Muscle of leg (tissue), 11 donors: ENCODE measurements around the gene GPHN. TPM values are rescaled to one million over a fixed set of nuclear protein-coding genes. Genes with fewer than 3 reads are reported as not detected.
A peak's percentile ranks its signal among the peaks of the same experiment; 100 is the strongest.

ENCODE experiments used
- DNase-seq: peaks from one replicate; pipeline ENCODE4 v3.0.0; 2013
- H3K27ac ChIP-seq: one replicate; pipeline ENCODE4 v1.5.1; 2013; ENCODE audit warnings: mild to moderate bottlenecking, low read length, control low read depth
- H3K27me3 ChIP-seq: one replicate; pipeline ENCODE4 v1.6.1; 2013; ENCODE audit warnings: low read length; ENCODE audit not compliant: control insufficient read depth, insufficient read depth
- H3K36me3 ChIP-seq: one replicate; pipeline ENCODE4 v1.6.1; 2013; ENCODE audit warnings: low read length; ENCODE audit not compliant: control insufficient read depth, insufficient read depth
- H3K4me1 ChIP-seq: one replicate; pipeline ENCODE4 v1.6.1; 2013; ENCODE audit warnings: low read length; ENCODE audit not compliant: control insufficient read depth, insufficient read depth
- H3K4me3 ChIP-seq: one replicate; pipeline ENCODE4 v1.5.1; 2013; ENCODE audit warnings: low read length, control low read depth
- H3K9me3 ChIP-seq: replicated peaks from 2 replicates; pipeline ENCODE4 v1.6.1; 2013; ENCODE audit warnings: low read depth, low read length; ENCODE audit not compliant: control insufficient read depth
- WGBS: methylation state at CpG from one replicate; pipeline ENCODE4 v1.1.5; 2013; ENCODE audit warnings: missing lambda C conversion rate; ENCODE audit not compliant: insufficient coverage; 5-methylcytosine and 5-hydroxymethylcytosine counted together
- polyA plus RNA-seq, 8 donors: library from polyadenylated mRNA; unstranded; fragments of 120-200 nt; gene quantifications; one replicate each; pipeline versions ENCODE4 v1.2.1 to v1.2.3, GENCODE V29; 2013; ENCODE audit warnings: inconsistent platforms in 1 of 8, low replicate concordance in 1 of 8; ENCODE audit not compliant: insufficient read length in 8 of 8, insufficient read depth in 1 of 8
- total RNA-seq: library from RNA; stranded (reverse); fragments of 120-200 nt; gene quantifications from one replicate; pipeline ENCODE4 v1.2.4, GENCODE V29; 2013

Gene GPHN
- total and polyA plus RNA-seq, 9 donors = 13.6 to 19.4 (median 16.5) TPM

DNA sequence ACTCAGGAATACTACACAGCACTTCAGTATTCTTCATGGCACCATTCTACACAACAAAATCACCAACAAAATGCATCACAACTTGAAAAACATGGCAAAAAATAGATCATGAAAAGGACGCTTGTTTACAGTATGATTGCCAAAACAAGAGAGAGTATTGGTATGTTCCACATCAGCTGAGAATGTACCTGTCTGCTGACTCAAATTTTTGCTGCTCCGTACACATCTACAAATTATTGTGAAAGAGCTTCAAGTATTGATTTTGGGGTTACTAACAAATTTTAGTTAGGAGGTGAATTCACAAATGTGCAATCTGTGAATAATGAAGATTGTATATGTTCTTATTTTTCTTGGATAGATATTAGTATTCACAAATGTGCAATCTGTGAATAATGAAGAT lies 105.4 kb downstream of the GPHN start:
- Histone ChIP-seq H3K36me3 (no peaks in the 10 kb centered on the region), H3K4me1 (no peaks in the 10 kb centered on the region), H3K27me3 (no peaks in the 10 kb centered on the region), H3K4me3 (no peak overlapping the region), H3K27ac (no peak overlapping the region), H3K9me3 (peaks cover 31% of the 10 kb centered on the region)
- WGBS = no CpG with 5 or more reads among the region's 2 CpGs
- no peak for DNase-seq

DNA sequence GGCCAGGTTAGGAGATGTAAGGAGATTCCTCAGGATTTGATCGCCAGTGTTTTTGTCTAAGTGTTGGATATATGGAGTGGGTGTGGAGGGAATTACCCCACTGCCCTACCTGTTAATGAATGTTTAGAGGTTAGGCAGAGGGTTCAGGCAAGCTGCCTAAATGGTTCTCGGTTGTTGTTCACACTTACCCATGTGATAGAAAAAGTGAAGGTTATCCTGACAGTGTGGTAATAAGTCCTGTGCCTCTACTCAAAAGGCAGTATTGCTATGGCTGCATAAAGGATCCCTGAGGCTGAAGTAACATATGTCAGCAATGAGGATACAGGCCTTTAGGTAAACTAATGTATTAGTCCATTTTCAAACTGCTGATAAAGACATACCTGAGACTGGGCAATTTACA lies 112.0 kb downstream of the GPHN start:
- Histone ChIP-seq H3K4me3 (no peak overlapping the region), H3K36me3 (no peaks in the 10 kb centered on the region), H3K27ac (no peak overlapping the region), H3K9me3 (peaks cover 16% of the 10 kb centered on the region), H3K4me1 (no peaks in the 10 kb centered on the region), H3K27me3 (no peaks in the 10 kb centered on the region)
- 100% methylated on average over 1 of the region's 2 CpGs for WGBS
- no peak for DNase-seq

DNA sequence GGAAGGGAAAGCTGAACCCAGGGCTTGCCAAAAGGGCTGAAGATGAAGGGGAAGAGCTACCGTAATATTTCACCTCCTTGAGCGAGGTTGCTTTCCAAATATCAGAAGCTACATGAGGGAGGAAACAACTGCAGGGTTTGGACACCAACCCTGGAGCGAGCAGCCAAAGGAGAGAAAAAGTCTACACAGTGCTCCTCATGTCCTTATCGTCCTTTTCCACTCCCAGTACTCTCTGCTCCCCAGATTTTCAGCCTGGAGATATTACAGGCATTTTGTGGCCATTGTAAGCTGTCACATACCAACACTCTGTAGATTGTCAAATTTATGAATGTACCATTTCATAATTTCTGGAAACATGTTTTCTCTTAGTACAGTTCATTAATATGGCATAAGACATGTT lies 115.9 kb downstream of the GPHN start:
- Histone ChIP-seq H3K4me3 (no peak overlapping the region), H3K36me3 (no peaks in the 10 kb centered on the region), H3K4me1 (no peaks in the 10 kb centered on the region), H3K9me3 (peaks cover 3% of the 10 kb centered on the region), H3K27me3 (no peaks in the 10 kb centered on the region), H3K27ac (no peak overlapping the region)
- WGBS = 80% methylated on average over 1 of the region's 4 CpGs
- no peak for DNase-seq

DNA sequence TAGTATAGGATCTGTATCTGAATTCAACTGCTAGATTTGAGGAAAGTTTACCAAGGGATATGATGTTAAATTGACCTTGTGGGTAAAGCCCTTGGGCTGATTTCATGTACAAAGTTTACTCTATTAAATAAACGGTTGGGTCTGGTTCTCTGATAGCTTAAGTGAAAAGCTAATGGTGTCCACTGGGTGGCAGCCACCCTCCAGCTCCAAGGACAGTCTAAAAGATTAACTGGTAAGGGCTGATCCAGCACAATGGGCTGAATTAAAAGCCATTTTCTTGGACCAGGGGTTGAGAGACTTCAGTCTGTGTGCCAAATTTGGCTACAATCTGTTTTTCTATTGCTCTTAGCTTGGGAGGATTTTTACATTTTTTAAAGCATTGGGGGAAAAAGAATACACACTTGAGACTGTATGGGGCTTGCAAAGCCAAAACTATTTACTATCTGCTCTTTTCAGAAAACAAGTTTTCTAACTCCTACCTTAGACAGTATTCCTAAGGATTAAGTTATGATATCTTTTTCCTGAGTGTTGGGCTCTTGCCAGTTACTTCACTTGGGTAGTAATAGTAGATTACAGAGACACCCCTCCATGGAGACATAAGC lies 116.5 kb downstream of the GPHN start:
- H3K36me3 ChIP-seq = no peaks in the 10 kb centered on the region
- peak; percentile 87 for DNase-seq
- no peaks in the 10 kb centered on the region for H3K4me1 ChIP-seq
- no peak overlapping the region for H3K4me3 ChIP-seq
- H3K9me3 ChIP-seq = peaks cover 3% of the 10 kb centered on the region
- H3K27me3 ChIP-seq = no peaks in the 10 kb centered on the region
- WGBS = no CpG with 5 or more reads among the region's 1 CpG
- H3K27ac ChIP-seq = no peak overlapping the region

DNA sequence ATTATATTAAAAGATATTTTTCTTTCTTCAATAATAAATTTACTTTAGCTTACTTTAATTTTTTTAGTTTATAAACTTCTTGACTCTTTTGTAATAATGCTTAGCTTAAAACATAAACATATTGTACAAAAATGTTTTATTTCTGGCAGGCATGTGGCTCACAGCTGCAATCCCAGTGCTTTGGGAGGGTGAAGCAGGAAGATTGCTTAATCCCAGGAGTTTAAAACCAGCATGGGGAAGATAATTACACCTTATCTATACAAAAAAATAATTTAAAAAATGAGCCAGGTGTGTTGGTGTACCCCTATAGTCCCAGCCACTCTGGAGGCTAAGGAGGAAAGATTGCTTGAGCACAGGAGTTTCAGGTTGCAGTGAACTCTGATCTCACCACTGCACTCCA lies 120.7 kb downstream of the GPHN start:
- Histone ChIP-seq H3K4me3 (no peak overlapping the region), H3K27ac (no peak overlapping the region), H3K4me1 (no peaks in the 10 kb centered on the region), H3K9me3 (no peaks in the 10 kb centered on the region), H3K27me3 (no peaks in the 10 kb centered on the region), H3K36me3 (no peaks in the 10 kb centered on the region)
- DNase-seq = no peak

DNA sequence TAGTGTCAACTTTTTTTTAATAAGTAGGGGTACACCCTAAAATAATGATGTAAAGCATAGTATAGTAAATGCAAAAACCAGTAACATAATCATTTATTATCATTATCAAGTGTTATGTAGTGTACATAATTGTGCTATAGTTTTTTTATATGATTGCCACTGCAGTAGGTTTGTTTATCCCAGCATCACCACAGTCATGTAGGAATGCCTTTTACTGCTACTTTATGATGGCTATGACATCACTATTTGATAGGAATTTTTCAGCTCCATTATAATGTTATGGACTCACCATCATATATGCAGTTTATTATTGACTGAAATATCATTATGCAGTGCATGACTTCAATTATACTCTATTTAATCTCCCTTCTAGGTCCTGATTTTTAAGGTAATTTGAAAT lies 121.6 kb downstream of the GPHN start:
- H3K4me3 ChIP-seq = no peak overlapping the region
- no peaks in the 10 kb centered on the region for H3K4me1 ChIP-seq
- H3K36me3 ChIP-seq = no peaks in the 10 kb centered on the region
- H3K27me3 ChIP-seq = no peaks in the 10 kb centered on the region
- no peak overlapping the region for H3K27ac ChIP-seq
- DNase-seq = no peak
- H3K9me3 ChIP-seq = peaks cover 3% of the 10 kb centered on the region

DNA sequence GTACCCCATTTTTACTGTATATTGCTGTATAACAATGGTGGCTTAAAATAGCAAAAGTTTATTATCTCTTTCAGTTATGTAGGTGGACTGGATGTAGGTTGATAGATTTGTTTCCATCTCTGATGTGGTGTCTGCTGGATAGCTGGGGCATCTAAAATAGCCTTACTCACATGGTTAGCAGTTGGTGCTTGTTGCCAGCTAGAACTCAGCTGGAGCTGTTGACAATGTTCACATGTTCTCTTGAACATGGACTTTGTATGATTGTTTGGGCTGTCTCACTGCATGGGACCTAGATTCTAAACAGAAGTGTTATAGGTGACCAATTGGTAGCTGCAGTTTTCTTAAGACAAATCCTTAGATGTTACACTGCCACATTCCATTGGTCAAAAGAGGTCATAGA lies 126.9 kb downstream of the GPHN start:
- peaks cover 4% of the 10 kb centered on the region for H3K9me3 ChIP-seq
- H3K4me1 ChIP-seq = no peaks in the 10 kb centered on the region
- H3K27ac ChIP-seq = no peak overlapping the region
- no peaks in the 10 kb centered on the region for H3K36me3 ChIP-seq
- no peak for DNase-seq
- H3K4me3 ChIP-seq = no peak overlapping the region
- no peaks in the 10 kb centered on the region for H3K27me3 ChIP-seq

DNA sequence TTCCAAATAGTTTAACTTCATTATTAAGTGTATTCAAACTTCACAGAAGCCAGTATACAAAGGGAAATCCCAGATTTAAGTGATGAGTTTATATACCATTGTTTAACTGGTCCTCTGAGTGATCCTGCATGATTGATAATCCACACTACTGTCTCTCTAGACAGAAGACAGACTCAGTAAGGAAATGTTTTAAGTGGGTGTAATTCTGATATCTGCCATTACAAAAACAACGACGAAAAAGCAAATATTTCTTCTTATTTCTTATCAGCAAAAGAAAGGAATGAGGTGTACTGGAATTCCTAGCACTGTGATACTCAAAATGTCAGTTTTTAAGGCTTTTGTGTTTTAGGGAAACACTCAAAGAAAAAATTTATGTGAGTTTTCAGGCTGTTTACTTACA lies 127.5 kb downstream of the GPHN start:
- WGBS = no CpG with 5 or more reads among the region's 2 CpGs
- no peak for DNase-seq
- Histone ChIP-seq H3K36me3 (no peaks in the 10 kb centered on the region), H3K9me3 (peaks cover 4% of the 10 kb centered on the region), H3K4me1 (no peaks in the 10 kb centered on the region), H3K27ac (no peak overlapping the region), H3K4me3 (no peak overlapping the region), H3K27me3 (no peaks in the 10 kb centered on the region)

DNA sequence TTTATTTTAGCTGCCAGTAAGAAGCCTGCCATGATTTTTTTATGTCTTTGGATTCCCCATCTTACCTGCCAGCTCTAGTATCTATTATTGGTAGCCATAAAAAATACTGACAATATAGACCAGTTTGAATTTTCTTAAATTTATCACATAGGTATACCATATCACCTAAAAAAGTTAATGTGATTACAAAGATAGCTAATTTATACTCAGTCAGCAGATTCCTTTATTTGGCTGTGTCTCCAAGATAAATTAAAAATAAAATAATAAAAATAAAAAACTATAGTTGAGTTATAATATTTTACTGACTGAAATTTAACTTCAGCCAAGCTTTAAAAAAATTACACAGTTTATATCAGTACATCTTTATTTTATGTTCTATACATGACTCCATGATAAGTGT lies 128.3 kb downstream of the GPHN start:
- no peak for DNase-seq
- no peaks in the 10 kb centered on the region for H3K36me3 ChIP-seq
- H3K27me3 ChIP-seq = no peaks in the 10 kb centered on the region
- H3K4me3 ChIP-seq = no peak overlapping the region
- no peak overlapping the region for H3K27ac ChIP-seq
- peaks cover 4% of the 10 kb centered on the region for H3K9me3 ChIP-seq
- no peaks in the 10 kb centered on the region for H3K4me1 ChIP-seq

DNA sequence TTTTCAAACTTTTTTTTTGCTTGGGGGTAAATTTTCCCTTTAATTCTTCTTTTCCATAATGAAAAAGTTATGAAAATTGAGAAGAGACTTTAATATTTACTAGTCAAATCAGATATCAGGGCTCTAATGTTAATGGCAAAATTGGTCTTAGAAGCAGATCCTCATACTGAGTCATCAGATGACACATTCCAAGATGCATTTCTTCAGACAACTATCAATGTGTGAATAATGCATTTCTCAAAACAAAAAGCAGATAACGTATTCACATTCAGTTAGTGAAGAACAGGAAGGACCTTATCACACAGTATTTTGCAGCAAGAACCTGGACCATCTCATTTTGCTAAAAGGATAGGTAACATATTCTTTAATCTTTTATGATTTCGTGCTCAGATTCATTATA lies 130.7 kb downstream of the GPHN start:
- Histone ChIP-seq H3K4me1 (no peaks in the 10 kb centered on the region), H3K36me3 (no peaks in the 10 kb centered on the region), H3K27me3 (no peaks in the 10 kb centered on the region), H3K9me3 (peaks cover 4% of the 10 kb centered on the region), H3K27ac (no peak overlapping the region), H3K4me3 (no peak overlapping the region)
- 80% methylated on average over 1 of the region's 2 CpGs for WGBS
- DNase-seq = no peak

DNA sequence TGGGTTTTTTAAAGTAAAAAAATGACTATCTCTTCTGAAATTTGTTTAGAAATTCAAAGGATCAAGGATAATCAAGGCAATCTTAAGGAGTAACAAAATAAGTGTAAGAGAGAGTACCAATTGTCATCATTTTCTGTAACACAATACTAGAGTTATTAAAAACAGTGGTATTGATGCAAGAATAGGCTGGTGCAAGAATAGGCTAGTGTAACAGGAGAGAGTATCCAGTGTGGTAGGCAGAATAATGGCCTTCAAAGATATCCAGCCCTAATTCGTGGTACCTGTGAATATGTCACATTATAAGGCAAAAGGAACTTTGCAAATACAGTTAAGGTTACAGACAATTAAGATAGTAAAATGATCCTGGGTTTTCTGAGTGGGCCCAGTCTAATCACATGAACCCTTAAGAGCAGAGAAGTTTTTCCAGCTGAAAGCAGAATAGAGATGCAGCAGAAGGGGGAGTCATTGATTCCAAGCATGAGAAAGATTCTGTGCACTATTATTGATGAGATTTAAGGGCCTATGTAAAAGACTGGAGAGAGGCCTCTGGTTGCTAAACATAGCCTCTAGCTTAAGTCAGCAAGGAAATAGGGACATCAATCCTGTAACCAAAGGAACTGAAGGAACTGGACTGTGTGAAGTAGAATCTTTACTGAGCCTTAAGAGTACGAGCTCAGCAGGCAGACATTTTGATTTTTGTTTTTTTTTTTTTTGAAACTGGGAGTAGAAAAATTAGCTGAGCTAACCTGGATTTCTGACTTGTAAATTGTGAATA lies 134.1 kb downstream of the GPHN start:
- no peak for DNase-seq
- H3K4me1 ChIP-seq = no peaks in the 10 kb centered on the region
- no CpG with 5 or more reads among the region's 2 CpGs for WGBS
- H3K9me3 ChIP-seq = no peaks in the 10 kb centered on the region
- no peaks in the 10 kb centered on the region for H3K36me3 ChIP-seq
- H3K27me3 ChIP-seq = no peaks in the 10 kb centered on the region
- no peak overlapping the region for H3K4me3 ChIP-seq
- no peak overlapping the region for H3K27ac ChIP-seq
